Colonic mucosa (tissue), 4 donors: ENCODE measurements around the gene UFSP2. TPM values are rescaled to one million over a fixed set of nuclear protein-coding genes. Genes with fewer than 3 reads are reported as not detected.
"Not testable (repeated sequence)": the region's sequence is repeated elsewhere in the genome, so short reads cannot be mapped to it uniquely, and the experiment has no call there.

Experiments
- DNase-seq: peaks from one replicate; pipeline ENCODE4 v3.0.0-alpha.2; 2020
- H3K27ac ChIP-seq: fragments of 200-600 bp; one replicate; pipeline ENCODE4 v1.8.0; 2021
- H3K27me3 ChIP-seq: fragments of 200-600 bp; one replicate; pipeline ENCODE4 v1.8.0; 2021
- H3K36me3 ChIP-seq: fragments of 200-600 bp; one replicate; pipeline ENCODE4 v1.8.0; 2021
- H3K4me1 ChIP-seq: fragments of 200-600 bp; one replicate; pipeline ENCODE4 v1.8.0; 2021; ENCODE audit warnings: mild to moderate bottlenecking
- H3K4me3 ChIP-seq: fragments of 200-600 bp; one replicate; pipeline ENCODE4 v1.8.0; 2021
- H3K9ac ChIP-seq, 2 donors: one replicate each; pipeline ENCODE4 v1.7.0; 2013; ENCODE audit warnings: control low read depth in 2 of 2, low read depth in 2 of 2, low read length in 2 of 2
- H3K9me3 ChIP-seq: fragments of 200-600 bp; one replicate; pipeline ENCODE4 v1.8.0; 2021
- intact Hi-C: fragments of 100-400 bp; cut with DNase I; formaldehyde crosslinking; loops from one replicate; pipeline ENCODE4 v1.14.1; 2022
- total RNA-seq, 2 donors: library from RNA; stranded (reverse); fragmentation: NEBNext Ultra II Directional in 1 of 2; extraction: Animal tissue kit (Norgen Biotek cat#: 25700) in 1 of 2; gene quantifications; one replicate each; pipeline ENCODE4 v1.2.1, GENCODE V29; 2021
- TF ChIP-seq, protein P1 (sequence below): fragments of 200-600 bp; IDR thresholded peaks from one replicate; pipeline ENCODE4 v1.8.0; 2022; ENCODE audit warnings: antibody characterized with exemption, mild to moderate bottlenecking
- donor health status: healthy.
- donor health status: DM: no; HTN: no; CAD: no.
- donor health status: DM: no; HTN: no; CAD: no.

The UFSP2 gene
- total RNA-seq, 2 donors from 2014 or later = 22.0 to 23.5 TPM

DNA sequence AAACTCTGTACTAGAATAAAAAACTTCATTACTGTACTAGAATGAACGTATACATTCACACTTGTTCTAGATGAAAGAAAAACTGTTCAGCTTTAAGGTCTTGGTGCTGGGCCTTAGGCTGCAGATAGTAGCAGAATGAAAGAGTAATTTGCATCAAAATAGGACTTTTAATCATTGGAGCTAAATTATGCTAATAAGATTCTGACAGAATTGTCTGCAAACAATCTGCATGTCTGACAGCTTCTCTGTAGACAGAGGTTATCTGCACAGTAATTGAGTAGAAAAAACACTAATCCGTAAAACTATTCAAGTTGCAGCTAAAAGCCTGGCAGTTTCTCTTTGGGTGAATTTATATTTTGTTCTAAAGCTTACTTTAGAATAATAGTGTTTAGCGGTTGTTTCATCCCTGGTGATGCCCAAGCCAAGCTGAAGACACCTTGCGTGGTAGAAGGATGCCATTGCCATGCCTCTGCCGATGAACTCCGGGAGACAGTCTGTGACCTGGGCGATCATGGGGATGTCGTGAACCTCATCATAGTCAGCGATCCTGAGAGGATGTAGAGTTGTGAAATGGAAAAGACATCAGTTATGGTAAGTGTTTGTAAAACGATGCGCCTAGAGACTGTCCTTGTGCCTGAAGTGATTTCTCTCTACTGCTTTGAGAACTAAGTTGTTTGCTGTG lies 55.4 kb downstream of the UFSP2 start:
- H3K27me3 ChIP-seq = no peaks in the 10 kb centered on the region
- H3K9me3 ChIP-seq = no peaks in the 10 kb centered on the region
- H3K4me1 ChIP-seq = no peaks in the 10 kb centered on the region

DNA sequence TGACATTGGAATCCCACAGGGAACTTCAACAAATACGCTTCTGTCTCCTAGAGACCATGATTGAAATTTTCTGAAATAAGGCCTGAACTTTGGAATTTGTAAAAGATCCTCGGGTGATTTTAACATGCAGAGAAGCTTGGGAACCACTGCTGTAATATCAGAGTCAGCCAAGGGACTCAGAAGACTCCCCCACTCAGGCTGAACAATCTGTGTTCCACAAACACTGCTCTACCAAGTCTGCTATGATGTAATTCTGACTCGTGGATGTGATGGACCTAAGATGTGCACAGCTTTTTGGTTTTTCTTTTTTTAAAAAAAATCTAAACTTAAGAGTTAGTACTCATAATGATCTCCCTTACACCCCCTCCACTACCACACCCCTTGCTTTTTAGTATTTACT lies 56.0 kb downstream of the UFSP2 start:
- H3K27ac ChIP-seq = no peak overlapping the region
- DNase-seq = no peak
- H3K36me3 ChIP-seq = no peaks in the 10 kb centered on the region
- no peak overlapping the region for H3K9ac ChIP-seq
- no peaks in the 10 kb centered on the region for H3K27me3 ChIP-seq
- H3K4me1 ChIP-seq = no peaks in the 10 kb centered on the region
- no peak overlapping the region for H3K4me3 ChIP-seq
- TF ChIP-seq, protein P1, sequence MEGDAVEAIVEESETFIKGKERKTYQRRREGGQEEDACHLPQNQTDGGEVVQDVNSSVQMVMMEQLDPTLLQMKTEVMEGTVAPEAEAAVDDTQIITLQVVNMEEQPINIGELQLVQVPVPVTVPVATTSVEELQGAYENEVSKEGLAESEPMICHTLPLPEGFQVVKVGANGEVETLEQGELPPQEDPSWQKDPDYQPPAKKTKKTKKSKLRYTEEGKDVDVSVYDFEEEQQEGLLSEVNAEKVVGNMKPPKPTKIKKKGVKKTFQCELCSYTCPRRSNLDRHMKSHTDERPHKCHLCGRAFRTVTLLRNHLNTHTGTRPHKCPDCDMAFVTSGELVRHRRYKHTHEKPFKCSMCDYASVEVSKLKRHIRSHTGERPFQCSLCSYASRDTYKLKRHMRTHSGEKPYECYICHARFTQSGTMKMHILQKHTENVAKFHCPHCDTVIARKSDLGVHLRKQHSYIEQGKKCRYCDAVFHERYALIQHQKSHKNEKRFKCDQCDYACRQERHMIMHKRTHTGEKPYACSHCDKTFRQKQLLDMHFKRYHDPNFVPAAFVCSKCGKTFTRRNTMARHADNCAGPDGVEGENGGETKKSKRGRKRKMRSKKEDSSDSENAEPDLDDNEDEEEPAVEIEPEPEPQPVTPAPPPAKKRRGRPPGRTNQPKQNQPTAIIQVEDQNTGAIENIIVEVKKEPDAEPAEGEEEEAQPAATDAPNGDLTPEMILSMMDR = no peak
- no peaks in the 10 kb centered on the region for H3K9me3 ChIP-seq
- intact Hi-C loops = no loop called here

More for the DNA sequence above, 55.4 kb downstream of the UFSP2 start:
- intact Hi-C loops = no loop called here
- no peaks in the 10 kb centered on the region for H3K36me3 ChIP-seq
- H3K9ac ChIP-seq = no peak overlapping the region
- DNase-seq = no peak
- H3K4me3 ChIP-seq = no peak overlapping the region
- TF ChIP-seq, protein P1 = no peak
- no peak overlapping the region for H3K27ac ChIP-seq

GRCh38 chr4:185364886-185365285 lies 60.9 kb downstream of the UFSP2 start:
- Histone ChIP-seq H3K27me3 (no peaks in the 10 kb centered on the region), H3K36me3 (no peaks in the 10 kb centered on the region), H3K4me1 (no peaks in the 10 kb centered on the region), H3K4me3 (no peak overlapping the region), H3K27ac (no peak overlapping the region), H3K9ac (no peak overlapping the region), H3K9me3 (no peaks in the 10 kb centered on the region)
- TF ChIP-seq, protein P1 = no peak
- DNase-seq = no peak
- intact Hi-C loops = no loop called here

- H3K27me3 ChIP-seq = no peaks in the 10 kb centered on the region
- no peak overlapping the region for H3K4me3 ChIP-seq
- no peak for DNase-seq
- H3K27ac ChIP-seq = no peak overlapping the region
- intact Hi-C loops = no loop called here
- H3K9me3 ChIP-seq = no peaks in the 10 kb centered on the region
- no peaks in the 10 kb centered on the region for H3K36me3 ChIP-seq
- no peak overlapping the region for H3K9ac ChIP-seq
- no peaks in the 10 kb centered on the region for H3K4me1 ChIP-seq
- TF ChIP-seq, protein P1 = no peak
Measured at GRCh38 chr4:185363251-185363650, 62.5 kb downstream of the UFSP2 start.

DNA sequence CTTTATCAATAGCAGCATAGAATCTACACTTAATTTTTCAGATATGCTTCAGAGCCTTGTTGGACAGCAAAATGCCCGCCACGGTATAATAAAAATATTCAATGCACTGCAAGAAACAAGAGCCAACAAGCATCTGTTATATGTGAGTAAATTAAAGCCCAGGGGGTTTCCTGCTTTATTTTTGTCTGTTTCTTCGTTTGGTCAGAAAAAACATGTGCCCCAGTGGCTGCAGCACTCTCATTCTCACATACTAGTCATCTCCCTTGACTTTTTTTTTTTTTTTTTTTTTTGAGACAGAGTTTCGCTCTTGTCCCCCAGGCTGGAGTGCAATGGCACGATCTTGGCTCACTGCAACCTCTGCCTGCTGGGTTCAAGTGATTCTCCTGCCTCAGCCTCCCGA lies 63.2 kb downstream of the UFSP2 start:
- DNase-seq, H3K9ac ChIP-seq, H3K4me1 ChIP-seq, H3K27ac ChIP-seq, H3K36me3 ChIP-seq, H3K27me3 ChIP-seq, intact Hi-C loops, H3K9me3 ChIP-seq, H3K4me3 ChIP-seq: not testable (repeated sequence)

GRCh38 chr4:185361872-185362271 lies 63.9 kb downstream of the UFSP2 start:
- intact Hi-C loops = no loop called here
- Histone ChIP-seq H3K27me3 (no peaks in the 10 kb centered on the region), H3K4me3 (no peak overlapping the region)

More at GRCh38 chr4:185361872-185362271, 63.9 kb downstream of the UFSP2 start:
- no peaks in the 10 kb centered on the region for H3K4me1 ChIP-seq
- TF ChIP-seq, protein P1 = no peak
- no peaks in the 10 kb centered on the region for H3K36me3 ChIP-seq
- no peak overlapping the region for H3K27ac ChIP-seq
- no peaks in the 10 kb centered on the region for H3K9me3 ChIP-seq
- DNase-seq = no peak
- H3K9ac ChIP-seq = no peak overlapping the region
